Measurements from ENCODE around the gene ART5. TPM values are rescaled to one million over a fixed set of nuclear protein-coding genes. Genes with fewer than 3 reads are reported as not detected.
"Not testable (repeated sequence)": the region's sequence is repeated elsewhere in the genome, so short reads cannot be mapped to it uniquely, and the experiment has no call there.

ART5 gene
- total RNA-seq, 1 donor: not detected

- Histone ChIP-seq H3K9me3 (ENCODE audit: low read depth, low read length) (no peaks in the 10 kb centered on the region), H3K27me3 (ENCODE audit: insufficient read depth, low read length) (no peaks in the 10 kb centered on the region), H3K4me1 (ENCODE audit: insufficient read depth, low read length) (no peaks in the 10 kb centered on the region), H3K4me3 (ENCODE audit: low read length) (no peak overlapping the region)
Measured at GRCh38 chr11:3665336-3666022, 23.7 kb upstream of the ART5 start.

- Histone ChIP-seq H3K4me1 (ENCODE audit: insufficient read depth, low read length) (no peaks in the 10 kb centered on the region), H3K4me3 (ENCODE audit: low read length) (no peak overlapping the region), H3K9me3 (ENCODE audit: low read depth, low read length) (no peaks in the 10 kb centered on the region), H3K27me3 (ENCODE audit: insufficient read depth, low read length) (no peaks in the 10 kb centered on the region)
Measured at GRCh38 chr11:3664032-3664630, 22.3 kb upstream of the ART5 start.

GRCh38 chr11:3662856-3663255 is 21.1 kb upstream of the ART5 start:
- no peak overlapping the region for H3K4me3 ChIP-seq (ENCODE audit: low read length)
- H3K9me3 ChIP-seq (ENCODE audit: low read depth, low read length): no peaks in the 10 kb centered on the region
- H3K27me3 ChIP-seq (ENCODE audit: insufficient read depth, low read length): no peaks in the 10 kb centered on the region
- no peaks in the 10 kb centered on the region for H3K4me1 ChIP-seq (ENCODE audit: insufficient read depth, low read length)

GRCh38 chr11:3660960-3661359 is 19.2 kb upstream of the ART5 start:
- no peaks in the 10 kb centered on the region for H3K27me3 ChIP-seq (ENCODE audit: insufficient read depth, low read length)
- H3K9me3 ChIP-seq (ENCODE audit: low read depth, low read length): no peaks in the 10 kb centered on the region
- H3K4me3 ChIP-seq (ENCODE audit: low read length): no peak overlapping the region
- no peaks in the 10 kb centered on the region for H3K4me1 ChIP-seq (ENCODE audit: insufficient read depth, low read length)

GRCh38 chr11:3659595-3660515 is 18.1 kb upstream of the ART5 start:
- no peaks in the 10 kb centered on the region for H3K27me3 ChIP-seq (ENCODE audit: insufficient read depth, low read length)
- H3K9me3 ChIP-seq (ENCODE audit: low read depth, low read length): no peaks in the 10 kb centered on the region
- no peaks in the 10 kb centered on the region for H3K4me1 ChIP-seq (ENCODE audit: insufficient read depth, low read length)
- H3K4me3 ChIP-seq (ENCODE audit: low read length): no peak overlapping the region

- Histone ChIP-seq H3K9me3 (ENCODE audit: low read depth, low read length) (no peaks in the 10 kb centered on the region), H3K4me1 (ENCODE audit: insufficient read depth, low read length) (no peaks in the 10 kb centered on the region), H3K27me3 (ENCODE audit: insufficient read depth, low read length) (no peaks in the 10 kb centered on the region), H3K4me3 (ENCODE audit: low read length) (no peak overlapping the region)
Measured at GRCh38 chr11:3658252-3658651, 16.5 kb upstream of the ART5 start.

GRCh38 chr11:3657331-3657730 is 15.5 kb upstream of the ART5 start:
- H3K9me3 ChIP-seq (ENCODE audit: low read depth, low read length); H3K27me3 ChIP-seq (ENCODE audit: insufficient read depth, low read length); H3K4me3 ChIP-seq (ENCODE audit: low read length); H3K4me1 ChIP-seq (ENCODE audit: insufficient read depth, low read length): not testable (repeated sequence)

- Histone ChIP-seq H3K27me3 (ENCODE audit: insufficient read depth, low read length) (no peaks in the 10 kb centered on the region), H3K4me3 (ENCODE audit: low read length) (no peak overlapping the region), H3K9me3 (ENCODE audit: low read depth, low read length) (no peaks in the 10 kb centered on the region), H3K4me1 (ENCODE audit: insufficient read depth, low read length) (no peaks in the 10 kb centered on the region)
Measured at GRCh38 chr11:3655547-3655946, 13.8 kb upstream of the ART5 start.

- H3K9me3 ChIP-seq (ENCODE audit: low read depth, low read length); H3K4me3 ChIP-seq (ENCODE audit: low read length); H3K4me1 ChIP-seq (ENCODE audit: insufficient read depth, low read length); H3K27me3 ChIP-seq (ENCODE audit: insufficient read depth, low read length): not testable (repeated sequence)
Measured at GRCh38 chr11:3652514-3652913, 10.7 kb upstream of the ART5 start.

GRCh38 chr11:3649374-3649773 is 7.6 kb upstream of the ART5 start:
- H3K9me3 ChIP-seq (ENCODE audit: low read depth, low read length); H3K27me3 ChIP-seq (ENCODE audit: insufficient read depth, low read length); H3K4me3 ChIP-seq (ENCODE audit: low read length); H3K4me1 ChIP-seq (ENCODE audit: insufficient read depth, low read length): not testable (repeated sequence)

- not testable (repeated sequence) for H3K4me1 ChIP-seq (ENCODE audit: insufficient read depth, low read length); H3K9me3 ChIP-seq (ENCODE audit: low read depth, low read length); H3K4me3 ChIP-seq (ENCODE audit: low read length); H3K27me3 ChIP-seq (ENCODE audit: insufficient read depth, low read length)
Measured at GRCh38 chr11:3648843-3649242, 7.1 kb upstream of the ART5 start.

GRCh38 chr11:3645552-3645951 is 3.8 kb upstream of the ART5 start:
- no peaks in the 10 kb centered on the region for H3K9me3 ChIP-seq (ENCODE audit: low read depth, low read length)
- peaks cover 24% of the 10 kb centered on the region for H3K27me3 ChIP-seq (ENCODE audit: insufficient read depth, low read length)
- no peak overlapping the region for H3K4me3 ChIP-seq (ENCODE audit: low read length)
- H3K4me1 ChIP-seq (ENCODE audit: insufficient read depth, low read length): peaks cover 7% of the 10 kb centered on the region

- Histone ChIP-seq H3K4me1 (ENCODE audit: insufficient read depth, low read length) (peaks cover 7% of the 10 kb centered on the region), H3K27me3 (ENCODE audit: insufficient read depth, low read length) (peaks cover 24% of the 10 kb centered on the region), H3K4me3 (ENCODE audit: low read length) (no peak within 1 kb of the TSS), H3K9me3 (ENCODE audit: low read depth, low read length) (no peaks in the 10 kb centered on the region)
Measured at GRCh38 chr11:3644817-3645235, 3.0 kb upstream of the ART5 start, which contains the start of gene ART1. Gene ART1 (plus strand): TSS chr11:3645128. CDS start chr11:3659214, 14,086 bp downstream.

GRCh38 chr11:3643102-3643546 is 1.3 kb upstream of the ART5 start:
- H3K4me3 ChIP-seq (ENCODE audit: low read length); H3K4me1 ChIP-seq (ENCODE audit: insufficient read depth, low read length); H3K9me3 ChIP-seq (ENCODE audit: low read depth, low read length): not testable (repeated sequence)
- peaks cover 24% of the 10 kb centered on the region for H3K27me3 ChIP-seq (ENCODE audit: insufficient read depth, low read length)
